NT2/D1 (cell line): ENCODE data around the gene HIP1R.
A peak's percentile ranks its signal among the peaks of the same experiment; 100 is the strongest.

Experiments used
- DNase-seq: peaks from one replicate; pipeline ENCODE4 v3.0.0-alpha.2; 2011; ENCODE audit warnings: low read depth, low spot score
- H3K27me3 ChIP-seq: 2 replicates; pipeline ENCODE4 v1.6.0; 2011; ENCODE audit warnings: mild to moderate bottlenecking; ENCODE audit not compliant: insufficient read length, insufficient read depth
- H3K36me3 ChIP-seq: 2 replicates; pipeline ENCODE4 v1.6.1; 2011; ENCODE audit warnings: mild to moderate bottlenecking, low read length, mixed read lengths; ENCODE audit not compliant: insufficient read depth, insufficient read length
- H3K4me1 ChIP-seq: 2 replicates; pipeline ENCODE4 v1.5.1; 2011; ENCODE audit not compliant: insufficient read depth, insufficient read length
- H3K4me3 ChIP-seq: 2 replicates; pipeline ENCODE4 v1.5.1; 2011; ENCODE audit warnings: low read depth; ENCODE audit not compliant: insufficient read length
- H3K9ac ChIP-seq: 2 replicates; pipeline ENCODE4 v1.6.0; 2011; ENCODE audit warnings: low read depth; ENCODE audit not compliant: insufficient read length
- H3K9me3 ChIP-seq: 2 replicates; pipeline ENCODE4 v1.5.1; 2011; ENCODE audit warnings: mild to moderate bottlenecking, low read length; ENCODE audit not compliant: insufficient read depth
- SUZ12 ChIP-seq: IDR thresholded peaks from 2 replicates; pipeline ENCODE4 v1.6.1; 2011; ENCODE audit not compliant: insufficient read length, insufficient read depth; ENCODE audit errors: extremely low read depth
- YY1 ChIP-seq: IDR thresholded peaks from 2 replicates; pipeline ENCODE4 v1.6.1; 2011; ENCODE audit not compliant: insufficient read length, insufficient read depth
- ZNF274 ChIP-seq: IDR thresholded peaks from 2 replicates; pipeline ENCODE4 v1.6.1; 2011; ENCODE audit warnings: mild to moderate bottlenecking, low read depth, low read length

Gene HIP1R

GRCh38 chr12:122855928-122856831, 20.9 kb downstream of the HIP1R start:
- Histone ChIP-seq H3K36me3 (peaks cover 67% of the 10 kb centered on the region), H3K4me3 (no peak overlapping the region), H3K4me1 (peaks cover 9% of the 10 kb centered on the region), H3K9me3 (no peaks in the 10 kb centered on the region), H3K9ac (no peak overlapping the region), H3K27me3 (no peaks in the 10 kb centered on the region)
- TF ChIP-seq SUZ12 (no peak), ZNF274 (no peak), YY1 (no peak)
- no peak for DNase-seq

GRCh38 chr12:122856999-122857671, 21.9 kb downstream of the HIP1R start:
- Histone ChIP-seq H3K4me3 (no peak overlapping the region), H3K36me3 (peaks cover 76% of the 10 kb centered on the region), H3K9ac (no peak overlapping the region), H3K9me3 (no peaks in the 10 kb centered on the region), H3K4me1 (peaks cover 8% of the 10 kb centered on the region), H3K27me3 (no peaks in the 10 kb centered on the region)
- no peak for DNase-seq
- TF ChIP-seq SUZ12 (no peak), ZNF274 (no peak), YY1 (no peak)

GRCh38 chr12:122858171-122858570, 22.9 kb downstream of the HIP1R start:
- H3K36me3 ChIP-seq, result peaks cover 81% of the 10 kb centered on the region
- no peak for DNase-seq
- no peak overlapping the region for H3K4me3 ChIP-seq
- no peaks in the 10 kb centered on the region for H3K27me3 ChIP-seq
- no peak for TF ChIP-seq ZNF274
- TF ChIP-seq YY1, result no peak
- TF ChIP-seq SUZ12, result no peak
- H3K4me1 ChIP-seq, result peaks cover 5% of the 10 kb centered on the region
- H3K9me3 ChIP-seq, result no peaks in the 10 kb centered on the region
- no peak overlapping the region for H3K9ac ChIP-seq

GRCh38 chr12:122858591-122859302, 23.5 kb downstream of the HIP1R start:
- DNase-seq, result no peak
- peaks cover 5% of the 10 kb centered on the region for H3K4me1 ChIP-seq

GRCh38 chr12:122859303-122860039, 24.2 kb downstream of the HIP1R start:
- Histone ChIP-seq H3K27me3 (no peaks in the 10 kb centered on the region), H3K36me3 (peaks cover 81% of the 10 kb centered on the region), H3K4me3 (no peak overlapping the region), H3K9me3 (no peaks in the 10 kb centered on the region), H3K4me1 (peaks cover 5% of the 10 kb centered on the region), H3K9ac (no peak overlapping the region)
- no peak for DNase-seq
- TF ChIP-seq SUZ12 (no peak), ZNF274 (no peak), YY1 (no peak)

More at GRCh38 chr12:122858591-122859302, 23.5 kb downstream of the HIP1R start:
- Histone ChIP-seq H3K9me3 (no peaks in the 10 kb centered on the region), H3K9ac (no peak overlapping the region), H3K36me3 (peaks cover 82% of the 10 kb centered on the region), H3K27me3 (no peaks in the 10 kb centered on the region), H3K4me3 (no peak overlapping the region)
- TF ChIP-seq YY1 (no peak), ZNF274 (no peak), SUZ12 (no peak)

- H3K36me3 ChIP-seq, result peaks cover 81% of the 10 kb centered on the region
- H3K27me3 ChIP-seq, result no peaks in the 10 kb centered on the region
- H3K9ac ChIP-seq, result no peak overlapping the region
- TF ChIP-seq ZNF274 (no peak), YY1 (no peak), SUZ12 (no peak)
- H3K9me3 ChIP-seq, result no peaks in the 10 kb centered on the region
- H3K4me3 ChIP-seq, result no peak overlapping the region
- H3K4me1 ChIP-seq, result peaks cover 5% of the 10 kb centered on the region
- peak; percentile 74 for DNase-seq
These were observed 25.0 kb downstream of the HIP1R start for GRCh38 chr12:122860040-122860853.
